IMR-90 (cell line): ENCODE data around the gene DLG3.

Source experiments
- CEBPB ChIP-seq: IDR thresholded peaks from 2 replicates; pipeline ENCODE4 v1.6.1; 2012; ENCODE audit warnings: low read depth, low read length, improper control_type of control experiment
- CHD1 ChIP-seq: IDR thresholded peaks from 2 replicates; pipeline ENCODE4 v1.6.1; 2012; ENCODE audit warnings: low read depth, low read length, improper control_type of control experiment
- MXI1 ChIP-seq: IDR thresholded peaks from 2 replicates; pipeline ENCODE4 v1.6.1; 2012; ENCODE audit warnings: low read depth, mild to moderate bottlenecking, low read length, moderate library complexity, borderline replicate concordance
- POLR2A ChIP-seq: IDR thresholded peaks from 2 replicates; pipeline ENCODE4 v1.6.1; 2012; ENCODE audit warnings: mild to moderate bottlenecking, low read depth, low read length
- RAD21 ChIP-seq: IDR thresholded peaks from 2 replicates; pipeline ENCODE4 v1.6.1; 2012; ENCODE audit warnings: low read length, improper control_type of control experiment
- SMC3 ChIP-seq: fragments of 150-350 bp; IDR thresholded peaks from 2 replicates; pipeline ENCODE4 v1.6.1; 2016; ENCODE audit warnings: low read depth, mild to moderate bottlenecking, antibody characterized with exemption, low read length, moderate library complexity
- TF ChIP-seq, protein P1 (sequence below): conservative IDR thresholded peaks from 2 replicates; pipeline ENCODE4 v1.5.1; 2012; ENCODE audit warnings: mild to moderate bottlenecking, low read depth, low read length, improper control_type of control experiment

DNA sequence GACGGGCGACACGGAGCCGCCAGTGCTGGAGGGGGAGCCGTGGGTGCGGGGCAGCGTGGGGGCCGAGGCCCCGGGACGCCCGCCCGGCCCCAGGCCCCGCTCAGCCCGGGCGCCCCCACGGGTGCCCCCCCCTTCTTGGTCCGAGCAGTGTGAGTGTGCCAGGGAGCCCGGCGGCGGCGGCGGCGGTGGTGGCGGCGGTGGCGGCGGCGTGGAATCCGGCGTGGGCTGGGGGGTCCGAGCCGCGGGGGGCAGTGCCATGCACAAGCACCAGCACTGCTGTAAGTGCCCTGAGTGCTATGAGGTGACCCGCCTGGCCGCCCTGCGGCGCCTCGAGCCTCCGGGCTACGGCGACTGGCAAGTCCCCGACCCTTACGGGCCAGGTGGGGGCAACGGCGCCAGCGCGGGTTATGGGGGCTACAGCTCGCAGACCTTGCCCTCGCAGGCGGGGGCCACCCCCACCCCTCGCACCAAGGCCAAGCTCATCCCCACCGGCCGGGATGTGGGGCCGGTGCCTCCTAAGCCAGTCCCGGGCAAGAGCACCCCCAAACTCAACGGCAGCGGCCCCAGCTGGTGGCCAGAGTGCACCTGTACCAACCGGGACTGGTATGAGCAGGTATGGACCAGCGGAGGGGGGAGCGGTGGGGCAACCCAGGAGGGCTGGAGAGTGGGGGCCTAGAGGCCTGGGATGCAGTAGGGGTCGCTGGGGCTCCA is 466 bp downstream of the DLG3 start:
- TF ChIP-seq, protein P1, sequence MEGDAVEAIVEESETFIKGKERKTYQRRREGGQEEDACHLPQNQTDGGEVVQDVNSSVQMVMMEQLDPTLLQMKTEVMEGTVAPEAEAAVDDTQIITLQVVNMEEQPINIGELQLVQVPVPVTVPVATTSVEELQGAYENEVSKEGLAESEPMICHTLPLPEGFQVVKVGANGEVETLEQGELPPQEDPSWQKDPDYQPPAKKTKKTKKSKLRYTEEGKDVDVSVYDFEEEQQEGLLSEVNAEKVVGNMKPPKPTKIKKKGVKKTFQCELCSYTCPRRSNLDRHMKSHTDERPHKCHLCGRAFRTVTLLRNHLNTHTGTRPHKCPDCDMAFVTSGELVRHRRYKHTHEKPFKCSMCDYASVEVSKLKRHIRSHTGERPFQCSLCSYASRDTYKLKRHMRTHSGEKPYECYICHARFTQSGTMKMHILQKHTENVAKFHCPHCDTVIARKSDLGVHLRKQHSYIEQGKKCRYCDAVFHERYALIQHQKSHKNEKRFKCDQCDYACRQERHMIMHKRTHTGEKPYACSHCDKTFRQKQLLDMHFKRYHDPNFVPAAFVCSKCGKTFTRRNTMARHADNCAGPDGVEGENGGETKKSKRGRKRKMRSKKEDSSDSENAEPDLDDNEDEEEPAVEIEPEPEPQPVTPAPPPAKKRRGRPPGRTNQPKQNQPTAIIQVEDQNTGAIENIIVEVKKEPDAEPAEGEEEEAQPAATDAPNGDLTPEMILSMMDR = no peak
- TF ChIP-seq CHD1 = no peak
- no peak for TF ChIP-seq SMC3
- no peak for TF ChIP-seq RAD21
- TF ChIP-seq MXI1 = no peak
- no peak for TF ChIP-seq POLR2A
- no peak for TF ChIP-seq CEBPB
